ENCODE data around the gene DENND11.

DNA sequence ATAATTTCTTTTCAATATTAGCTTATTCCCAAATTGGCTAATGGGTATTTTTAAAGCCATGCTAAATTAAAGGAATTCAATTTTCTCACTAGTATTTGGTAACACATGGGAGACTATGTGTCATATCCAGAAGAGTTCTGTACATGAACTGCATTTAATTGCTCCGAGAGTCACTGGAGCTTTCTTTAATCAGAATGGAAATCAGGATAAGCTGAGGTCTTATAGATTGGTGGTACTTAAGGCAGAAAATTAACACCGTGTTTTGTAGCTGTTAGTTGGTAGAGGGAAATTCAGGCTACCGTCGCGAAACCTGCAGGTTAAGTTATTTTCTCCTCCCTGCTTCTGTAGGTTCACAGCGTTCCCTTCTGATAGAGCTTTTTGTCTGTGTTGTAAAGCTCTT is 6.4 kb upstream of the DENND11 start, which contains the start of gene WEE2:
- TF ChIP-seq EZH2 (optimal IDR thresholded peaks at IDR 0.05; ENCODE audit: low read depth, low read length) (no peak), EZH2phosphoT487 (IDR thresholded peaks at IDR 0.05; ENCODE audit: low read length) (no peak)

Measured in MM.1S (cell line).